Body of pancreas (tissue), 4 donors: ENCODE results near the gene VPS13C. TPM values are rescaled to one million over a fixed set of nuclear protein-coding genes. Genes with fewer than 3 reads are reported as not detected.

Experiments
- ATAC-seq: fragments of 150-250 bp; one replicate; pipeline ENCODE4 v1.9.1; 2016
- DNase-seq, 4 donors: peaks; one replicate each; pipeline ENCODE4 v3.0.0-alpha.2; 2019
- H3K27ac ChIP-seq, 4 donors: fragments of 200-600 bp; sonication (generic); 1 replicate in 3 of 4; 2 replicates in 1 of 4; pipeline versions ENCODE4 v1.5.1 to v1.6.1; 2016 to 2019; ENCODE audit warnings: mild to moderate bottlenecking in 1 of 4, mixed read lengths in 1 of 4, moderate library complexity in 1 of 4
- H3K27me3 ChIP-seq, 2 donors: fragments of 200-600 bp; sonication (generic); one replicate each; pipeline ENCODE4 v1.6.0; 2016; ENCODE audit warnings: mild to moderate bottlenecking in 1 of 2
- H3K36me3 ChIP-seq, 2 donors: fragments of 200-600 bp; sonication (generic); replicated peaks in 1 of 2; 2 replicates each; pipeline ENCODE4 v1.5.1; 2016; ENCODE audit warnings: low read depth in 2 of 2; ENCODE audit not compliant: insufficient read depth in 1 of 2
- H3K4me1 ChIP-seq: fragments of 200-600 bp; sonication (generic); one replicate; pipeline ENCODE4 v1.6.0; 2016
- H3K4me3 ChIP-seq, 2 donors: fragments of 200-600 bp; sonication (generic); 1 replicate in 1 of 2; 2 replicates in 1 of 2; pipeline ENCODE4 v1.5.1; 2016 to 2019
- H3K9me3 ChIP-seq, 3 donors: fragments of 200-600 bp; sonication (generic); 1 replicate in 2 of 3; 2 replicates in 1 of 3; pipeline ENCODE4 v1.5.1; 2016
- CTCF ChIP-seq, 7 experiments: fragments of 450-650 bp in 4 of 7; fragments of 200-600 bp in 3 of 7; sonication (generic) in 3 of 7; IDR thresholded peaks; one replicate each; pipeline ENCODE4 v1.5.1; 2016 to 2019; ENCODE audit warnings: antibody characterized with exemption in 7 of 7
- POLR2A ChIP-seq, 3 donors: fragments of 450-650 bp; IDR thresholded peaks; one replicate each; pipeline ENCODE4 v1.6.1; 2016; ENCODE audit warnings: antibody characterized with exemption in 3 of 3, mild to moderate bottlenecking in 2 of 3
- WGBS, 2 donors: methylation state at CpG; one replicate each; pipeline ENCODE4 v1.1.5; 2017; 5-methylcytosine and 5-hydroxymethylcytosine counted together
- intact Hi-C: fragments of 100-400 bp; cut with DNase I; formaldehyde crosslinking; loops from one replicate; pipeline ENCODE4 v1.15.1; 2023
- total RNA-seq, 2 donors: library from RNA; depleted of rRNA; stranded (reverse); fragments of >200 nt; gene quantifications; one replicate each; pipeline ENCODE4 v1.1.0, GENCODE V29; 2016

VPS13C gene
- total RNA-seq, 2 donors from 2014 or later: 67.2 to 68.6 TPM

- Histone ChIP-seq H3K27ac (no peak overlapping the region), H3K27me3 (no peaks in the 10 kb centered on the region), H3K36me3 (no peaks in the 10 kb centered on the region), H3K9me3 (no peaks in the 10 kb centered on the region), H3K4me1 (peaks cover 5% of the 10 kb centered on the region), H3K4me3 (no peak overlapping the region)
- no peak for TF ChIP-seq CTCF (IDR thresholded peaks at IDR 0.05)
- TF ChIP-seq POLR2A (IDR thresholded peaks at IDR 0.05): no peak
- intact Hi-C loops: no loop called here
- ATAC-seq: peak; percentile 34
- WGBS, 2 donors: 80% methylated on average over 3 to 7 of the region's 7 CpGs
- peak in 1 of 4 donors; percentile 25 for DNase-seq
Observed at GRCh38 chr15:61829514-61829889, 230.7 kb downstream of the VPS13C start.

- intact Hi-C loops: no loop called here
- H3K36me3 ChIP-seq: no peaks in the 10 kb centered on the region
- H3K27me3 ChIP-seq: no peaks in the 10 kb centered on the region
- no peak for TF ChIP-seq CTCF (IDR thresholded peaks at IDR 0.05)
- TF ChIP-seq POLR2A (IDR thresholded peaks at IDR 0.05): no peak
- H3K4me1 ChIP-seq: peaks cover 5% of the 10 kb centered on the region
- ATAC-seq (peak; percentile 33), DNase-seq (peak in 1 of 4 donors; percentile 24)
- no peak overlapping the region for H3K4me3 ChIP-seq
- H3K27ac ChIP-seq: no peak overlapping the region
- WGBS, 2 donors: 69 to 81% methylated on average over 6 of the region's 6 CpGs
- no peaks in the 10 kb centered on the region for H3K9me3 ChIP-seq
Observed at GRCh38 chr15:61828860-61829513, 231.3 kb downstream of the VPS13C start.

- H3K4me1 ChIP-seq: peaks cover 5% of the 10 kb centered on the region
- H3K27me3 ChIP-seq: no peaks in the 10 kb centered on the region
- H3K27ac ChIP-seq: no peak overlapping the region
- DNase-seq (no peak), ATAC-seq (no peak)
- H3K4me3 ChIP-seq: no peak overlapping the region
- intact Hi-C loops: no loop called here
- TF ChIP-seq POLR2A (IDR thresholded peaks at IDR 0.05): no peak
- 85 to 91% methylated on average over 13 of the region's 13 CpGs for WGBS, 2 donors
- H3K36me3 ChIP-seq: no peaks in the 10 kb centered on the region
- no peaks in the 10 kb centered on the region for H3K9me3 ChIP-seq
Observed at GRCh38 chr15:61828008-61828407, 232.2 kb downstream of the VPS13C start.

GRCh38 chr15:61827131-61827530 lies 233.1 kb downstream of the VPS13C start:
- no peaks in the 10 kb centered on the region for H3K36me3 ChIP-seq
- H3K27ac ChIP-seq: no peak overlapping the region
- no peaks in the 10 kb centered on the region for H3K27me3 ChIP-seq
- no peak for ATAC-seq
- intact Hi-C loops: no loop called here
- TF ChIP-seq CTCF (IDR thresholded peaks at IDR 0.05) (no peak), POLR2A (IDR thresholded peaks at IDR 0.05) (no peak)
- H3K4me3 ChIP-seq: no peak overlapping the region
- H3K4me1 ChIP-seq: peaks cover 5% of the 10 kb centered on the region
- WGBS, 2 donors: 58 to 71% methylated on average over 1 of the region's 1 CpG
- no peaks in the 10 kb centered on the region for H3K9me3 ChIP-seq
- no peak for DNase-seq

GRCh38 chr15:61824291-61824690 lies 236.0 kb downstream of the VPS13C start:
- H3K4me3 ChIP-seq: no peak overlapping the region
- no peaks in the 10 kb centered on the region for H3K27me3 ChIP-seq
- intact Hi-C loops: no loop called here
- WGBS, 2 donors: 39 to 97% methylated on average over 1 of the region's 1 CpG
- TF ChIP-seq POLR2A (IDR thresholded peaks at IDR 0.05): no peak
- TF ChIP-seq CTCF (IDR thresholded peaks at IDR 0.05): no peak
- no peak for ATAC-seq
- H3K36me3 ChIP-seq: no peaks in the 10 kb centered on the region
- no peaks in the 10 kb centered on the region for H3K9me3 ChIP-seq
- DNase-seq: no peak
- peaks cover under 1% of the 10 kb centered on the region for H3K4me1 ChIP-seq
- no peak overlapping the region for H3K27ac ChIP-seq
